Omental fat pad (tissue), 4 donors: Measurements from ENCODE around the gene TOLLIP. TPM values are rescaled to one million over a fixed set of nuclear protein-coding genes. Genes with fewer than 3 reads are reported as not detected.

Experiments used
- ATAC-seq: fragments of 150-250 bp; one replicate; pipeline ENCODE4 v1.9.1; 2016; ENCODE audit warnings: mild to moderate bottlenecking, moderate library complexity; ENCODE audit not compliant: low FRiP score
- DNase-seq: peaks from one replicate; pipeline ENCODE4 v3.0.0-alpha.2; 2019; ENCODE audit warnings: low spot score
- CTCF ChIP-seq, 3 donors: fragments of 450-650 bp; IDR thresholded peaks; one replicate each; pipeline ENCODE4 v1.5.1; 2016 to 2017; ENCODE audit warnings: antibody characterized with exemption in 3 of 3, mild to moderate bottlenecking in 3 of 3, moderate library complexity in 2 of 3
- total RNA-seq, 4 donors: library from RNA; depleted of rRNA; stranded (reverse); fragments of >200 nt; gene quantifications; one replicate each; pipeline ENCODE4 v1.1.0, GENCODE V29; 2016

TOLLIP gene
- total RNA-seq, 4 donors from 2014 or later, result 33.6 to 52.8 (median 39.9) TPM

DNA sequence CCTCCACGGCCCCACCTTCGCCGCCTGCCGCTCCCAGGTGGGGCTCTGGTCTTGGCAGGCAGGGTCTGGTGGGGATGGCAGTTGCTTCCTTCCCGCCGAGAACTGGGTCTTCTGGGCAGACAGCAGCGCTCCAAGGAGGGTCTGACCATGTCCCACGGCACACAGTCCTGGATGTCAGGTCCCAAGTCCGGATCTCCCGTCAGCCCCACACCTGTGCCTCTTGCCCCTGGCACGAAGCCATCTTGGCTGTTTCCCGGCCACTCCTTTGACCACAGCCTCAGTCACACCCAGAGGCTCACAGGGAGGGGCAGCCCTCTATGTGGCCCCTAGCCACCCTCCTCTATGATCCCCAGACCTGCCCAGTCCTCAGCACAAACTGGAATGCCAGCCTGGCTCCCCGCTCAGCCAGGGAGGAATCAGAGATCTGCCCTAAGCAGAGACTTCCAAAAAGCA, 72.3 kb downstream of the TOLLIP start:
- TF ChIP-seq CTCF (IDR thresholded peaks at IDR 0.05), result no peak
- no peak for DNase-seq
- no peak for ATAC-seq

DNA sequence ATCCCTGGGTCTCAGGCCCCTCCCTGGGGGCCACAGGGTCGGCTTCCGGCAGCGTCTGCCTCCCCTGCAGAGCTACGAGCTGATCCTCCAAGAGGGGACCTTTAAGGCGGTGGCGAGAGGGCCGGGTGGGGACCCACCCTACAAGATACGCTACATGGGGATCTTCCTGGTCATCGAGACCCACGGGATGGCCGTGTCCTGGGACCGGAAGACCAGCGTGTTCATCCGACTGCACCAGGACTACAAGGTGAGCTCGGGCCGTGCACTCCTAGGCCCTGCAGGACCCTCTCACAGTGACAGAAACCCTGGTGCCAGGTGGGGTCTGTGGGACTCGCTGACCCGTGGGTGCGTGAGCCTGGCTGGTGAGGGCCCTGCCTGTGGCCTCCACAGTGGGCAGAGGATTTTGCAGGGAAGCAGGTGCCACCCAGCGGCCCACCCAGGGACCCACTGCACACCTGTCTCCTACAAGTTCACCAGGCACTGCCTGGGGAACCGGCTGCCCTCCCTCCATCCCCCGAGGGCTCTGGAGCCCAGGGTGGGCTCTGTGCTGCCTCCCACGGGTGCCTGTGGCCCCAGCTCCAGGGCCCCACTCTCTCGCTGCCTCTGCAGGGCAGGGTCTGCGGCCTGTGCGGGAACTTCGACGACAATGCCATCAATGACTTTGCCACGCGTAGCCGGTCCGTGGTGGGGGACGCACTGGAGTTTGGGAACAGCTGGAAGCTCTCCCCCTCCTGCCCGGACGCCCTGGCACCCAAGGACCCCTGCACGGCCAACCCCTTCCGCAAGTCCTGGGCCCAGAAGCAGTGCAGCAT, 72.9 kb downstream of the TOLLIP start:
- no peak for TF ChIP-seq CTCF (IDR thresholded peaks at IDR 0.05)
- no peak for DNase-seq
- no peak for ATAC-seq

GRCh38 chr11:1235901-1236315, 73.5 kb downstream of the TOLLIP start:
- TF ChIP-seq CTCF (IDR thresholded peaks at IDR 0.05), result no peak

GRCh38 chr11:1235306-1235900, 74.0 kb downstream of the TOLLIP start:
- no peak for ATAC-seq
- no peak for DNase-seq
- TF ChIP-seq CTCF (IDR thresholded peaks at IDR 0.05), result no peak

More at GRCh38 chr11:1235901-1236315, 73.5 kb downstream of the TOLLIP start:
- DNase-seq (no peak), ATAC-seq (no peak)

GRCh38 chr11:1234771-1235305, 74.6 kb downstream of the TOLLIP start:
- no peak for TF ChIP-seq CTCF (IDR thresholded peaks at IDR 0.05)
- no peak for DNase-seq
- no peak for ATAC-seq

GRCh38 chr11:1234054-1234720, 75.2 kb downstream of the TOLLIP start:
- no peak for ATAC-seq

More at GRCh38 chr11:1234054-1234720, 75.2 kb downstream of the TOLLIP start:
- no peak for DNase-seq
- TF ChIP-seq CTCF (IDR thresholded peaks at IDR 0.05), result no peak
